Thoracic aorta (tissue), 2 donors: Measurements from ENCODE around the gene FOLR2. TPM values are rescaled to one million over a fixed set of nuclear protein-coding genes. Genes with fewer than 3 reads are reported as not detected.

Source experiments
- ATAC-seq: fragments of 150-250 bp; one replicate; pipeline ENCODE4 v1.8.0; 2017; ENCODE audit warnings: low read depth; ENCODE audit not compliant: insufficient number of reproducible peaks, low FRiP score
- DNase-seq: peaks from one replicate; pipeline ENCODE4 v3.0.0-alpha.2; 2020; ENCODE audit warnings: low spot score
- H3K27ac ChIP-seq, 2 donors: fragments of 200-600 bp; sonication (generic); 1 replicate in 1 of 2; 2 replicates in 1 of 2; pipeline ENCODE4 v1.5.1; 2016; ENCODE audit warnings: mild to moderate bottlenecking in 2 of 2, moderate library complexity in 2 of 2
- H3K27me3 ChIP-seq: fragments of 200-600 bp; sonication (generic); replicated peaks from 2 replicates; pipeline ENCODE4 v1.6.0; 2016; ENCODE audit warnings: mild to moderate bottlenecking; ENCODE audit not compliant: insufficient read depth
- H3K36me3 ChIP-seq: fragments of 200-600 bp; sonication (generic); one replicate; pipeline ENCODE4 v1.5.1; 2016
- H3K4me1 ChIP-seq, 2 donors: fragments of 200-600 bp; sonication (generic); 1 replicate in 1 of 2; 2 replicates in 1 of 2; pipeline versions ENCODE4 v1.5.1 to v1.6.0; 2016; ENCODE audit warnings: low read depth in 2 of 2, mild to moderate bottlenecking in 1 of 2; ENCODE audit not compliant: control insufficient read depth in 1 of 2
- H3K4me3 ChIP-seq: fragments of 200-600 bp; sonication (generic); 2 replicates; pipeline ENCODE4 v1.5.1; 2016; ENCODE audit warnings: mild to moderate bottlenecking
- H3K9me3 ChIP-seq: fragments of 200-600 bp; sonication (generic); 2 replicates; pipeline ENCODE4 v1.5.1; 2016
- total RNA-seq, 2 donors: library from RNA; depleted of rRNA; stranded (reverse); fragments of >200 nt; gene quantifications; one replicate each; pipeline versions ENCODE4 v1.1.0 to v1.2.3, GENCODE V29; 2016
- TF ChIP-seq, protein P1 (sequence below): fragments of 200-600 bp; sonication (generic); IDR thresholded peaks from one replicate; pipeline ENCODE4 v1.5.1; 2019; ENCODE audit warnings: antibody characterized with exemption

Gene FOLR2
- total RNA-seq, 2 donors from 2014 or later, result 51.4 to 118 TPM

DNA sequence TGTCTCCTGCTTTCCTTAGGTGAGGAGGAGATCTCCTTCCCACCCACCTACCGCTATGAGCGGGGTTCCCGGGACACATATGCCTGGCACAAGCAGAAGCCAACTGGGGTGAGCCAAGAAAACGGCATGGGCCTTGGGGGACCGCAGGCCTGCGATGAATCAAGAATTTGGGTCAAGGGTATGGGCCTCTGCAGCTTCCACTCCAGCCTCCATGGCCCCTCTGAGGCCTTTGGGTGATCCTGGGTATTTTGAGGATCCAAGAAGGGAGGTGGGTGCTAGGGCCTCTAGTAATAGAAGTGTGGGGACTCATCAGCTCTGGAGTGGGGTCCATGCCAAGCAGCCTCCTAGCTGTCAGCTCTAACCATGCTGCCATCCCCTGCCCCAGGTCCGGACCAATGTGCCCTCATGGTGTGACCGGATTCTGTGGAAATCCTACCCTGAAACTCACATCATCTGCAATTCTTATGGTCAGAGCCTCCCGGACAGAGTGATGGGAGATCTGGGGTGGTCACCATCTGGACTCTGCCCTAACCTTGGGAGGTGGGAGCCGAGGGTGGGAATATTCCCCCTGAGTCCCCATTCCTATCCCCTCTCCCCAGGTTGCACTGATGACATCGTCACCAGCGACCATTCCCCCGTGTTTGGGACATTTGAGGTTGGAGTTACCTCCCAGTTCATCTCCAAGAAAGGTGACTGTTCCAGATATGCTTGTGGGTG is 16.6 kb downstream of the FOLR2 start:
- TF ChIP-seq, protein P1, sequence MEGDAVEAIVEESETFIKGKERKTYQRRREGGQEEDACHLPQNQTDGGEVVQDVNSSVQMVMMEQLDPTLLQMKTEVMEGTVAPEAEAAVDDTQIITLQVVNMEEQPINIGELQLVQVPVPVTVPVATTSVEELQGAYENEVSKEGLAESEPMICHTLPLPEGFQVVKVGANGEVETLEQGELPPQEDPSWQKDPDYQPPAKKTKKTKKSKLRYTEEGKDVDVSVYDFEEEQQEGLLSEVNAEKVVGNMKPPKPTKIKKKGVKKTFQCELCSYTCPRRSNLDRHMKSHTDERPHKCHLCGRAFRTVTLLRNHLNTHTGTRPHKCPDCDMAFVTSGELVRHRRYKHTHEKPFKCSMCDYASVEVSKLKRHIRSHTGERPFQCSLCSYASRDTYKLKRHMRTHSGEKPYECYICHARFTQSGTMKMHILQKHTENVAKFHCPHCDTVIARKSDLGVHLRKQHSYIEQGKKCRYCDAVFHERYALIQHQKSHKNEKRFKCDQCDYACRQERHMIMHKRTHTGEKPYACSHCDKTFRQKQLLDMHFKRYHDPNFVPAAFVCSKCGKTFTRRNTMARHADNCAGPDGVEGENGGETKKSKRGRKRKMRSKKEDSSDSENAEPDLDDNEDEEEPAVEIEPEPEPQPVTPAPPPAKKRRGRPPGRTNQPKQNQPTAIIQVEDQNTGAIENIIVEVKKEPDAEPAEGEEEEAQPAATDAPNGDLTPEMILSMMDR, result no peak
- Histone ChIP-seq H3K4me3 (no peak overlapping the region), H3K4me1 (peaks cover 0 to 6% of the 10 kb centered on the region in 2 donors), H3K27me3 (no peaks in the 10 kb centered on the region), H3K36me3 (peaks cover 87% of the 10 kb centered on the region), H3K9me3 (no peaks in the 10 kb centered on the region), H3K27ac (no peak overlapping the region)
- DNase-seq (no peak), ATAC-seq (no peak)

- ATAC-seq (no peak), DNase-seq (no peak)
- no peaks in the 10 kb centered on the region for H3K27me3 ChIP-seq
- peaks cover 80% of the 10 kb centered on the region for H3K36me3 ChIP-seq
- H3K4me3 ChIP-seq, result no peak overlapping the region
- TF ChIP-seq, protein P1, result no peak
- no peak overlapping the region for H3K27ac ChIP-seq
- H3K9me3 ChIP-seq, result no peaks in the 10 kb centered on the region
- H3K4me1 ChIP-seq, result peaks cover 0 to 12% of the 10 kb centered on the region in 2 donors
These were observed 17.3 kb downstream of the FOLR2 start for GRCh38 chr11:72233773-72234513.

DNA sequence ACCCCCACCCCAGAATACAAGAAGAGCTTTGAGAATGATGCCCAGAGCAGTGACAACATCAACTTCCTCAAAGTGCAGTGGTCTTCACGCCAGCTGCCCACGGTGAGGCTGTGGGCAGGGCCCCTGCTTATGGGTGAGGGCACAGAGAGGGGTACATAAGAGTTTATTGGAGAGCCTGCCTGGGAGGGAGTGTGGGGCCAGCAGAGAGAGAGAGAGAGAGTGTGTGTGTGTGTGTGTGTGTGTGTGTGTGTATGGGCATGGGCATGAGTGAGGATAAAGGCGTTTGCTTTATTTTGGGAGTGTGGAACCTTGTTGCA is 17.9 kb downstream of the FOLR2 start:
- Histone ChIP-seq H3K27ac (no peak overlapping the region), H3K36me3 (peaks cover 75% of the 10 kb centered on the region)
- DNase-seq, result no peak

GRCh38 chr11:72234920-72235319 is 18.3 kb downstream of the FOLR2 start:
- ATAC-seq, result no peak
- Histone ChIP-seq H3K4me1 (peaks cover 5 to 18% of the 10 kb centered on the region in 2 donors), H3K4me3 (no peak overlapping the region), H3K36me3 (peaks cover 70% of the 10 kb centered on the region), H3K27ac (no peak overlapping the region), H3K27me3 (no peaks in the 10 kb centered on the region), H3K9me3 (no peaks in the 10 kb centered on the region)
- TF ChIP-seq, protein P1, result no peak
- DNase-seq, result no peak

More for the DNA sequence above, 17.9 kb downstream of the FOLR2 start:
- TF ChIP-seq, protein P1, result no peak
- Histone ChIP-seq H3K9me3 (no peaks in the 10 kb centered on the region), H3K27me3 (no peaks in the 10 kb centered on the region), H3K4me3 (no peak overlapping the region), H3K4me1 (peaks cover 5 to 17% of the 10 kb centered on the region in 2 donors)
- no peak for ATAC-seq

GRCh38 chr11:72235351-72236057 is 18.9 kb downstream of the FOLR2 start:
- Histone ChIP-seq H3K4me1 (peaks cover 11 to 24% of the 10 kb centered on the region in 2 donors), H3K27me3 (no peaks in the 10 kb centered on the region), H3K36me3 (peaks cover 64% of the 10 kb centered on the region), H3K9me3 (no peaks in the 10 kb centered on the region), H3K27ac (no peak overlapping the region), H3K4me3 (no peak overlapping the region)
- DNase-seq, result no peak
- TF ChIP-seq, protein P1, result no peak
- ATAC-seq, result no peak
